Neural progenitor cell (in vitro differentiated cells): ENCODE measurements around the gene PITPNM3. TPM values are rescaled to one million over a fixed set of nuclear protein-coding genes. Genes with fewer than 3 reads are reported as not detected.

ENCODE experiments used
- DNase-seq: peaks from one replicate; pipeline ENCODE4 v3.0.0-alpha.2; 2016; ENCODE audit warnings: low spot score
- H2AFZ ChIP-seq: fragments of 200-600 bp; sonication (generic); replicated peaks from 2 replicates; pipeline ENCODE4 v1.6.1; 2016; ENCODE audit warnings: antibody characterized with exemption
- H3F3A ChIP-seq: fragments of 200-600 bp; sonication (generic); 2 replicates; pipeline ENCODE4 v1.6.1; 2016; ENCODE audit warnings: antibody characterized with exemption, low read depth
- H3K27ac ChIP-seq: fragments of 200-600 bp; sonication (generic); 2 replicates; pipeline ENCODE4 v1.5.1; 2016; ENCODE audit warnings: mild to moderate bottlenecking
- H3K27me3 ChIP-seq: fragments of 200-600 bp; sonication (generic); 2 replicates; pipeline ENCODE4 v1.6.1; 2016; ENCODE audit warnings: mild to moderate bottlenecking, moderate library complexity
- H3K36me3 ChIP-seq: fragments of 200-600 bp; sonication (generic); 2 replicates; pipeline ENCODE4 v1.5.1; 2016
- H3K4me1 ChIP-seq: fragments of 200-600 bp; sonication (generic); 2 replicates; pipeline ENCODE4 v1.6.1; 2016; ENCODE audit warnings: mixed run types
- H3K4me2 ChIP-seq: fragments of 200-600 bp; sonication (generic); 2 replicates; pipeline ENCODE4 v1.6.1; 2016
- H3K4me3 ChIP-seq: fragments of 200-600 bp; sonication (generic); 2 replicates; pipeline ENCODE4 v1.5.1; 2016
- H3K79me2 ChIP-seq: fragments of 200-600 bp; sonication (generic); 2 replicates; pipeline ENCODE4 v1.6.1; 2016; ENCODE audit warnings: low read depth
- H3K9ac ChIP-seq: fragments of 200-600 bp; sonication (generic); 2 replicates; pipeline ENCODE4 v1.6.1; 2016
- H3K9me3 ChIP-seq: fragments of 200-600 bp; sonication (generic); 2 replicates; pipeline ENCODE4 v1.5.1; 2016; ENCODE audit warnings: low read depth
- H4K20me1 ChIP-seq: fragments of 200-600 bp; sonication (generic); 2 replicates; pipeline ENCODE4 v1.6.1; 2016; ENCODE audit warnings: low read depth
- H3K27ac Mint-ChIP-seq: 3 replicates; pipeline ENCODE4 v1.8.0; 2021; ENCODE audit warnings: mixed read lengths
- H3K27me3 Mint-ChIP-seq: 2 replicates; pipeline ENCODE4 v1.8.0; 2022; ENCODE audit warnings: low read depth, mild to moderate bottlenecking, inconsistent platforms, moderate library complexity, mixed read lengths; ENCODE audit not compliant: insufficient read depth
- H3K36me3 Mint-ChIP-seq: 3 replicates; pipeline ENCODE4 v1.8.0; 2021; ENCODE audit warnings: mixed read lengths
- H3K4me1 Mint-ChIP-seq: 3 replicates; pipeline ENCODE4 v1.8.0; 2021; ENCODE audit warnings: mixed read lengths
- H3K4me3 Mint-ChIP-seq: 3 replicates; pipeline ENCODE4 v1.8.0; 2021; ENCODE audit warnings: mild to moderate bottlenecking, moderate library complexity, mixed read lengths
- H3K9me3 Mint-ChIP-seq: 3 replicates; pipeline ENCODE4 v1.8.0; 2020; ENCODE audit warnings: mixed read lengths
- CTCF ChIP-seq: fragments of 200-600 bp; sonication (generic); IDR thresholded peaks from 2 replicates; pipeline ENCODE4 v1.5.1; 2017; ENCODE audit warnings: antibody characterized with exemption, mild to moderate bottlenecking
- EZH2 ChIP-seq: fragments of 200-600 bp; sonication (generic); IDR thresholded peaks from 2 replicates; pipeline ENCODE4 v1.6.1; 2017; ENCODE audit warnings: antibody characterized with exemption, mild to moderate bottlenecking, moderate library complexity
- EZH2phosphoT487 ChIP-seq: fragments of 200-600 bp; sonication (generic); IDR thresholded peaks from 2 replicates; pipeline ENCODE4 v1.6.1; 2017; ENCODE audit warnings: antibody characterized with exemption
- total RNA-seq: library from RNA; depleted of rRNA; stranded (reverse); fragments of >200 nt; gene quantifications from 2 replicates; pipeline ENCODE4 v1.2.3, GENCODE V29; 2015; ENCODE audit warnings: low replicate concordance

PITPNM3 gene
- total RNA-seq, 1 donor from 2014 or later: 2.8 TPM

- DNase-seq: no peak
- Mint-ChIP-seq H3K9me3 (peaks cover 4% of the 10 kb centered on the region), H3K27ac (no peak overlapping the region)
These were observed 130.9 kb downstream of the PITPNM3 start for GRCh38 chr17:6425407-6425806.

GRCh38 chr17:6423931-6424330 is 132.4 kb downstream of the PITPNM3 start:
- TF ChIP-seq CTCF (no peak), EZH2 (no peak), EZH2phosphoT487 (no peak)
- H3K4me1 ChIP-seq: peaks cover 5% of the 10 kb centered on the region
- peaks cover 16% of the 10 kb centered on the region for H3K27me3 Mint-ChIP-seq
- no peaks in the 10 kb centered on the region for H3K27me3 ChIP-seq
- no peaks in the 10 kb centered on the region for H3K79me2 ChIP-seq
- no peak overlapping the region for H3K9ac ChIP-seq
- no peak overlapping the region for H2AFZ ChIP-seq
- no peak overlapping the region for H3K4me2 ChIP-seq
- no peaks in the 10 kb centered on the region for H3K36me3 Mint-ChIP-seq
- H3K4me3 Mint-ChIP-seq: no peak overlapping the region
- peaks cover 3% of the 10 kb centered on the region for H3F3A ChIP-seq
- H3K27ac Mint-ChIP-seq: no peak overlapping the region
- DNase-seq: no peak
- no peak overlapping the region for H3K4me3 ChIP-seq
- no peaks in the 10 kb centered on the region for H3K9me3 ChIP-seq
- no peaks in the 10 kb centered on the region for H4K20me1 ChIP-seq
- no peak overlapping the region for H3K27ac ChIP-seq
- H3K4me1 Mint-ChIP-seq: peaks cover 35% of the 10 kb centered on the region
- H3K9me3 Mint-ChIP-seq: no peaks in the 10 kb centered on the region
- no peaks in the 10 kb centered on the region for H3K36me3 ChIP-seq

More at GRCh38 chr17:6425407-6425806, 130.9 kb downstream of the PITPNM3 start:
- Mint-ChIP-seq H3K27me3 (peaks cover 16% of the 10 kb centered on the region), H3K4me1 (peaks cover 39% of the 10 kb centered on the region), H3K4me3 (no peak overlapping the region), H3K36me3 (no peaks in the 10 kb centered on the region)
- TF ChIP-seq EZH2 (no peak), CTCF (no peak), EZH2phosphoT487 (no peak)
- Histone ChIP-seq H3K27ac (no peak overlapping the region), H3F3A (peaks cover 8% of the 10 kb centered on the region), H3K27me3 (no peaks in the 10 kb centered on the region), H3K36me3 (no peaks in the 10 kb centered on the region), H3K79me2 (no peaks in the 10 kb centered on the region), H3K4me3 (no peak overlapping the region), H2AFZ (no peak overlapping the region), H3K9ac (no peak overlapping the region), H3K4me1 (peaks cover 15% of the 10 kb centered on the region), H3K4me2 (no peak overlapping the region), H4K20me1 (no peaks in the 10 kb centered on the region), H3K9me3 (no peaks in the 10 kb centered on the region)

GRCh38 chr17:6422654-6423241 is 133.6 kb downstream of the PITPNM3 start:
- H3K4me1 Mint-ChIP-seq: peaks cover 32% of the 10 kb centered on the region
- TF ChIP-seq EZH2: no peak
- TF ChIP-seq CTCF: peak; percentile 28
- no peak overlapping the region for H2AFZ ChIP-seq

More at GRCh38 chr17:6422654-6423241, 133.6 kb downstream of the PITPNM3 start:
- H3K4me3 ChIP-seq: no peak overlapping the region
- H3K4me2 ChIP-seq: no peak overlapping the region
- peaks cover 3% of the 10 kb centered on the region for H3F3A ChIP-seq
- Mint-ChIP-seq H3K9me3 (no peaks in the 10 kb centered on the region), H3K27me3 (peaks cover 12% of the 10 kb centered on the region), H3K27ac (peak overlapping the region; percentile 40), H3K36me3 (no peaks in the 10 kb centered on the region), H3K4me3 (peak overlapping the region; percentile 11)
- no peaks in the 10 kb centered on the region for H3K27me3 ChIP-seq
- no peaks in the 10 kb centered on the region for H3K79me2 ChIP-seq
- H3K9ac ChIP-seq: no peak overlapping the region
- H3K4me1 ChIP-seq: no peaks in the 10 kb centered on the region
- no peaks in the 10 kb centered on the region for H3K9me3 ChIP-seq
- H3K27ac ChIP-seq: no peak overlapping the region
- DNase-seq: no peak
- no peaks in the 10 kb centered on the region for H4K20me1 ChIP-seq
- H3K36me3 ChIP-seq: no peaks in the 10 kb centered on the region
